GM21619 (cell line): ENCODE data around the gene SLC25A44.
A peak's percentile ranks its signal among the peaks of the same experiment; 100 is the strongest.

Source experiments
- ATAC-seq: cut with Tn5 transposase; IDR thresholded peaks from one replicate; pipeline ENCODE4 v1.9.1; 2021; ENCODE audit not compliant: unreplicated experiment

SLC25A44 gene

DNA sequence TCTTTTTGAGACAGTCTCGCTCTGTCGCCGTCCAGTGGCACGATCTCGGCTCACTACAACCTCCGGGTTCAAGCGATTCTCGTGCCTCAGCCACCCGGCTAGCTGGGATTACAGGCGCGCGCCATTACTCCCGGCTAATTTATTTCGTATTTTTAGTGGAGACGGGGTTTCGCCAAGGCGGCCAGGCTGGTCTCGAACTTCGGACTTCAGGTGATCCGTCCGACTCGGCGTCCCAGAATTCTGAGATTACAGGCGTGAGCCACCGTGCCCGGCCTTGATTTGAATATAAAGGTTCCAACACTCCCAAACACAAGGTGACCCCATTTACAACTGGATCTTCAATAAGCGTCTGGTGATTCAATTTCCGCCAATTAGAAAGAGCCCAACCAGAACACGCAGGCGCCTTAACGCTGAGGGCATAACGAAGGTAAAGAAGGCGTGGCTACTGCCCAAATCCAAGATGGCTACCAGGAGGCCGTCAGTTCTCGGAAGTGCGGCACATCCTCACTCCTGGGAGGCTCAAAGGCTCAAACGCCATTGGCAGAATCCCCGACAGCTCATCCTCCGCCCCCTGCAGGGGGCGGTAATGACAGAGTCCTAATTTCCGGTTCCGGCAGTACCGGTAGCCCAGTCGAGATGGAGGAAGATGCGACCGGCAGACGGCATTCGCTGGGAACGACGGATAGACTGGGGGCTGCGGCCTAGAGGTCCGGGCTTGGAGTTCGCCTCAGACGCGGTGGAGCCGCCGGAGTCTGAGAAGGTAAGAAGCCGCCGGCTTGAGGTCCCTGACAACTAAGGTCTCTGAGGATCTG lies at the start of gene SLC25A44:
Gene SLC25A44, plus strand, starts transcription at position 617 of the 812 bp plus-strand sequence. CDS start 5,744 bp downstream, outside the sequence.
- peak; percentile 89 for ATAC-seq

DNA sequence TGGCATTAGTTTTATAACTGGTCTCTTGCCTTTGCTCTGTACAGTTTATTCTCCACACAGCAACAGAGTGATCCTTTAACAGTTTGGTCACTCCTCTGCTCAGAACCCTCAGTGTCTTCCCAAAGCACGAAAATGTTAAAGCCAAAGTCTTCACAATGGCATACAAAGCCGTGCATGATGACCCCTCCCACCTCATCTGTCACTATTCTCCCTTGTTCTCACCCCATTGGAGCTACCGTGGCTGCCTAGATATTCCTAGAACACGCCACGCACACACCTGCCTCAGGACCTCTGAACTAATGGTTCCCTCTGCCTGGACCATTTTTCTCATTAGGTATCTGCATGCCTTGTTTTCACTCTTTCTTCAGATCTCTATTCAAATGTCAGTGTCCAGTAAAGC lies 49.2 kb upstream of the SLC25A44 start:
- ATAC-seq = no peak

GRCh38 chr1:156145650-156146019 lies 48.3 kb upstream of the SLC25A44 start:
- ATAC-seq = no peak

DNA sequence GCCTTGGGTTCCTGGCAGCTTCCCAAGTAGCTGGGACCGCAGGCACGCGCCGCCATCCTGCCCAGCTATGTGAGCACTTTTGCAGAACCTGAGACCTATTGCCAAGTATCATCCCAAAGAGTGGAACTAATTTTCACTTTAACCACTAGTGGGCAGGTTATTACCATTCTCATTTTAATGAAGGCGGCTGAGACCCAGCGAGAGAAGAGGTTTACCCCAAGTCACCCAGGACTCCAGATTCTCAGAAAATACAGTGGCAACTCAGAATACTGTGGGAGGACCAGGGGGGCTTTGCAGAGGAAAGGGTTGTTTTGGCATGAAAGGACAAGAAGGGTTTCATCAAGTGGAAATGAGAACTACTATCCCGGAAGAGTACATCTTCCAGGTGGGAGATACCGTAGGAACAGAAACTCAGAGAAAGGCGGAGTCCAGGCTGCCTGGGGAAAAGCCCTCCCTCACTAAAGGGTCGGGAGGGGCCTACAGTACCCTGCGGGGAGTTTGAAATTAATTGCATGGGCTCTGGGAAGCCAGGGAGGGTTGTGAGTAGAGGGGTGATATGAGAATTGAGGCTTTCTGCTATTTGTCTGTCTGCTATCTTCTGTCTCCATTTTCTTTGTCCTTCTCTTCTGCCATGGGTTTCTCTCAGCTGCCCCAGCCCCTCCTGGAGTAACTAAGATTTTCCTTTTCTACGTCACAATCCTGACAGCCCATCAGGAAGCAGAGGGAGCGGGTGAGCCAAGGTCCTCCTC lies 47.7 kb upstream of the SLC25A44 start:
- ATAC-seq = no peak

DNA sequence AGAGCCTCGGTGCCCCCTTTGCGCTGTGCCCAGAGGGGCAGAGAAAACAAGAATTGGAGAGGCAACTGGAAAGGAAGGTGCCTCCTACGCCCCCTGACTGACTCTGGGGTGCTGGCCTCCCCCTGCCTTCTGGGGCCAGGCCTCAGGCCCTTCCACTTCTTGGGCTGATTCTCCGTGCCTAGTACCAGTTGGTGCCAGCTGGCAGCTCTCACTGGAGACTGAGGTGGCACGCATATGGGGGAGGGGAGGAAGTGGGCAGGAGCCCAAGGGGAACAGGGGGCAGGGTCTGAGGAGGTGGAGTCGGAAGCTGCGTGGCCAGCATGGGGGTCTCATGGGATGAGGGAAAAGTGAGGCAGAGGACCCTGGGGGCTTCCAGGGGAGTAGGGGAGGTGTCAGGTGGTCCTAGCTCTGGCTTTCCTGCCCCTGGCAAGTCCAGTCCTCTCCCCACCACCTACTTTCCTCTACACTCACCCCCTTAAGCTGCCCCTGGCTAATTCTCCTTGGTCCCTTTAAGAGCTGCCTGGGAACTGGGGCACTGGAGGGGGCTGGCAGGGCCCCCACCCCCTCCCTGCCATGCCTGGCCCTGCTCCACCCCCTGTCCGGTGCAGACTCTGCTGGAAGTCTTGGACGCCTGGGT lies 47.0 kb upstream of the SLC25A44 start:
- ATAC-seq = no peak

DNA sequence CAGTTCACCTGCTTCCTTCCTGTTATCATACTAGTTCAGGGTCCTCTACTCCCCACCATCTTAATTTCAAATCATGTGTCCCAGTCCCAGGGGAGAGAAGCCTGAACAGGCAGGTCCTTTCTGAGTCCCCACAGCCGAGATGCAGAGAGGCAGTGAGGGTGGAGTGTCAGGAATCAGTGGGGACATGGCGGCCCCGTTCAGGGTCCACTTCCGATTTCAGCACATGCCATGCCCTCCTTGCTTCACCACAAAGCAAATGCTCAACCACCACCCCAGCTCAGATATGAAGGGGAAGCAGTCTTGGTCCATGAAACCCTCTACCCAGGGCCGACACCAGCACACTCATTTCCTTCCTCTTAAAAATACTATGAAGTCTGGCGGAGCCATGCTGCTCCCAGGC lies 45.7 kb upstream of the SLC25A44 start:
- ATAC-seq = no peak

DNA sequence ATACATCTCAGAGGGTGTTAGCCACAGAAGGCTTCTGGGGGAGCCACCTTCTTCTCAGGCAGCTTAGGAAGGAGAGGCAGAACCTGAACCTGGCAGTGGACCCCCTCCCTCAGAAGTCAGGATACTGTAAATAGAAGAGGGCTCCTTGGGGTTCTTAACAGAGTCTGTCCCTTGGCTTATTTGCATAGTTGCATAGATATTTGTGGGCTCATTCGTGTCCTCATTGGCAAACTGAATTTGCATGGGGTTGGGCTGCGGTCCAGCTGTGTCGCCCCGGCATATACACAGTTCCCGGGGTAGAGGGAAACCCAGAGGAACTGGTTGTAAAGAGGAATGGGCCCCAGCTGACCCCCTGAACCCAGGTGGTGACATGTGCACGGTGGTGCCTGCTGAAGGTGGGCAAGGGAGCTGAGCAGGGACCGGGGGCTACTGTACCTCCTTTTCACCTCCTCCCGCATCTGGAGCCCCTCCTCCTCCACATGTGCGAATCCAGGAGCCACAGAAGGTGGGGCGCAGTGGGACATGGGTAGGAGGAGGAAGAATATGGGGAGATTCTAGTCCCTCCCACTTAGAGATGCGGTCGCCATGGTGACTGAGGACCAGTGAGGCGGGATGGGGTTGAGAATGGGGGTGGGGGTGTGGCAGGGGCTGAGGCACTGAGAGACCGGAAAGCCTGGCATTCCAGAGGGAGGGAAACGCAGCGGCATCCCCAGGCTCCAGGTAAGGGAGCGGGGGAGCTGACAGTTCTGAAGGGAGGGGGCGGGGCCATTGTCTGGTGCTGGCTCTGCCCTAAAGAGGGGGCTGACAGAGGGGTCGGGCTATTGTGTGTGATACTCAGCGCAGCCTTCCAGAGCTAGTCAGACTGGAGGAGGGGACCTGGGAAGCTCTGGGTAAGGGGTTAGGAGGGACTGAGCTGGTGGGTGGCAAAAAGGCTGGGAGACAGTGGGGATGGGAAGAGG lies 44.3 kb upstream of the SLC25A44 start:
- peak; percentile 44 for ATAC-seq

- no peak for ATAC-seq
These were observed 43.4 kb upstream of the SLC25A44 start for GRCh38 chr1:156150333-156151011.

GRCh38 chr1:156151093-156151688 lies 42.7 kb upstream of the SLC25A44 start:
- no peak for ATAC-seq

- ATAC-seq = no peak
These were observed 41.3 kb upstream of the SLC25A44 start for GRCh38 chr1:156152628-156153027.

DNA sequence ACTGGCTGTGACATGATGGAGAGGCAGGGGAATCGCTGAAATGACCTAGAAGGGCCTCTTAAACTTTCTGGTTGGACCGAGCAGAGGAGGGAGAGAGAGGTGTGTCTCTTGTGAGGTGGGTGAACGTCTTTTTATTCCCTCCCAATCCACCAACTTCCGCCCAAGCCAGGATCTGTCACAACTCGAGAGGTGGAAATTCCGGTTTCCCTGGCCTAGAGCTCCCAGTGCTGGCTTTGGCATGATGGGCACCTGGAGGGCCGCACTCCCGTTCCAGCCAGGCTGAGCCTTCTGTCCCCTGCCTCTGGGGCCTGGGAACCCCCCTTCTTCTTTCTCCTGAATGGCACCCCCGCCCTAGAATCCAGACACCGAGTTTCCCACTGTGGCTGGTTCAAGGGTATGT lies 40.5 kb upstream of the SLC25A44 start, which contains the start of gene SEMA4A:
Gene SEMA4A, plus strand, starts transcription at position 224 of the 400 bp plus-strand sequence. CDS start 994 bp downstream, outside the sequence.
- no peak for ATAC-seq

DNA sequence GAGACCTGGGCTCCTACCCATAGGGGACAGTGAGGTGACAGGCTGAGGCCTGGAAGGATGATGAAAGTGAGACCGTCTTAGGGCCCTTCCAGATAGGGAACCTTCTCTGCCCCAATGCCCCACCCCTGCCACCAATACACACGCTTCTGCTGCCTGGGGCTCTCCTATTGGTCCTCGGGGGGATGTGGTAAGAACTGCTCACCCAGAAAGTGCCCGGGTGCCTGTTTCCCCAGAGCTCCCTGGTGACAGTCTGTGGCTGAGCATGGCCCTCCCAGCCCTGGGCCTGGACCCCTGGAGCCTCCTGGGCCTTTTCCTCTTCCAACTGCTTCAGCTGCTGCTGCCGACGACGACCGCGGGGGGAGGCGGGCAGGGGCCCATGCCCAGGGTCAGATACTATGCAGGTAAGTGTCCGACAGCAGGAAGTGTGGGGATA lies 39.6 kb upstream of the SLC25A44 start:
- ATAC-seq = peak; percentile 40

DNA sequence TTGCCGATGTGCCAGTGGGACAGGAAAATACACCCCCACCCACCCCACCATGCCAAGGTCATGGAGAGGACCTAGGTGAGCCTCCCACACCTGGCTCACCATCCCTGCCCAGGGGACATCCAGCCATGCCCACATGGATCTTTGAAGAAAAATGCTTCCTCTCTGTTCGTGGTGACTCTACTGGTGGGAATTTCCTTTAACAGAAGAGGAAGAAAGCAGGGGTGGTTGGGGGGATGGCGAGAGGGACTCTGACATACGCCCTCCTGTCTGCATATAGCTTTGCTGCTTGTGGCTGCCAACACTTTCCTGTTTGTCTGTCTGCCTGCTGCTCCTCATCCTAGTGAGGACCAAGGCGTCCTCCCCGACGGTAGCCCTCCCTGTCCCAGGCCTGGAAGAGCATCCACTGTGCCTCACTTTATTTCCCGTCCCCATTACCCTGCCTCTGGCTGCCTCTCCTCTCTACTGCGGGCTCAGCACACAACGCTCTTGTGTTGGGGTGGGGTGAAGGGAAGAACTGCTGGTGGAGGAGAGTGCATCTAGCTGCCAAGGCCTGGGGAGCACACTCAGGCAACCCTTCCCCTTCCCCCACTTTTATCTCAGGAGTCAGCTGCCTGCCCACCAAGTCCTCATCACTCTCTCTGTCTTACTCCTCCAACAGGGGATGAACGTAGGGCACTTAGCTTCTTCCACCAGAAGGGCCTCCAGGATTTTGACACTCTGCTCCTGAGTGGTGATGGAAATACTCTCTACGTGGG lies 38.0 kb upstream of the SLC25A44 start:
- ATAC-seq = no peak

DNA sequence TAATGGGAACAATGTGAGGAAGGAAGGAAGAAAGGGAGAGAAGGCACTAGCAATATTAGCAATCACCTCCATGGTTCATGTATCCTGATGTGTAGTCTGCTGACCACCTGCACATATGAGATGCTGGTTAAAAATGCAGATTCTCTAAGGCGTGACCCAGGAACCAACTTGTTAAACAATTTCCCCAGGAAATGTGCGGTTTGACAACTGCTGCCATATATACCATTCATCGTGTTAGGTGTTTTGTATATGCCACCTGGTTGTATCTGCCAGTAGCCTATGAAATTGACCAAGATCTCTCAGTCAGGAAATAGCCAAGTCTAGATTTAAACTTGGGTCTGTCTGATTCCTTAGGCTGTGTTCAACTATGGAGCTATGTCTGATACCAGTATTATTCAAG lies 36.4 kb upstream of the SLC25A44 start:
- ATAC-seq = no peak

GRCh38 chr1:156157966-156158365 lies 35.9 kb upstream of the SLC25A44 start:
- ATAC-seq = no peak

- ATAC-seq = no peak
These were observed 33.7 kb upstream of the SLC25A44 start for GRCh38 chr1:156160000-156160742.

DNA sequence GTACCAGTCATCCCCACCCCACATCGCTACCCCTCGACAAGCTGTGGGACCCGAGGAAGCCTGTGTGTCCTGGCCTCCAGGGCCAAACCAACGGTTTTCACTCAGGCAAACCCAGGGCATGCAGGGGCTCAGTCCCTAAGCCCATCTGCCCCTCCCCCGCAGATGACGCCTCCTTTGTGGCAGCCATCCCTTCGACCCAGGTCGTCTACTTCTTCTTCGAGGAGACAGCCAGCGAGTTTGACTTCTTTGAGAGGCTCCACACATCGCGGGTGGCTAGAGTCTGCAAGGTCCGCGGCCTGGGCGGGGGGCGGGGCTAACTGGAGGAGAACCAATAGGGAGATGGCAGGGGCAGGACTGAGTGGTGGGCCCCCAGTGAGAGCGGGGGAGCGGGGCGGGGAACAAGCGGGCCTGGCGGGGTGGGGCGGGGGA lies 33.1 kb upstream of the SLC25A44 start:
- no peak for ATAC-seq

DNA sequence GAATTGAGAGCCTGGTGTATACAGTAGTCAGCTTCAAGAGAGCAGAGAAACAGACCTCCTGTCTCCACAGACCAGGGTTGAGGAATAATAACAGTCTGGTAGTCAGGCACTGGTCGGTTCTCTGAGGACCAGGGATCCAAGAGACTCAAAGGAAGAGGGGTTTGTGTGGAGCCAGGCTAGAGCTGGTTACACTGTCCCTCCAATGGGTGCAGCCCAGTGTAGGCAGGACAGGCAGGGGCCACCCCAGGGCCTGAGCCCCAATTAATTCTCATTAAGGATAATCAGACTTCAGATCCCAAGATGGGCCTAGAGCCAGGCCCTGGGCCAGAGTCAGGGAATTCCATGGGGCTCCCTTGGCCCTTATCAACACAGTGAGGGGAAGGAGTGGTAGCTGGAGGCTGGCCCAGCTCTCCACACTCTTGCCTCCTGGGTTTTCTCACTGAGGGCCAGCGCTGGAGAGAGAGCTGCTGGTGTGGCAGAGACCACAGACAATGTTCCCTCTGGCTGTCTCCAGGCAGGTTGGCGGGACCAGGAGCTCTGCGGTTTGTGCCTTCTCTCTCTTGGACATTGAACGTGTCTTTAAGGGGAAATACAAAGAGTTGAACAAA lies 31.4 kb upstream of the SLC25A44 start:
- no peak for ATAC-seq
